HG03060 (cell line): Measurements from ENCODE around the gene LYZL2.
"Not testable (repeated sequence)": the region's sequence is repeated elsewhere in the genome, so short reads cannot be mapped to it uniquely, and the experiment has no call there.

Source experiments
- ATAC-seq: cut with Tn5 transposase; IDR thresholded peaks from one replicate; pipeline ENCODE4 v1.9.1; 2021; ENCODE audit warnings: low read depth, moderate number of reproducible peaks; ENCODE audit not compliant: unreplicated experiment

LYZL2 gene

GRCh38 chr10:30639946-30640786 lies 10.6 kb upstream of the LYZL2 start:
- ATAC-seq: no peak

- ATAC-seq: no peak
These were observed 8.4 kb upstream of the LYZL2 start for GRCh38 chr10:30637881-30638467.

GRCh38 chr10:30631188-30631587 lies 1.6 kb upstream of the LYZL2 start:
- no peak for ATAC-seq

- ATAC-seq: no peak
These were observed 1.0 kb upstream of the LYZL2 start for GRCh38 chr10:30630571-30630970.

- not testable (repeated sequence) for ATAC-seq
These were observed 977 bp downstream of the LYZL2 start for GRCh38 chr10:30628576-30628975.

DNA sequence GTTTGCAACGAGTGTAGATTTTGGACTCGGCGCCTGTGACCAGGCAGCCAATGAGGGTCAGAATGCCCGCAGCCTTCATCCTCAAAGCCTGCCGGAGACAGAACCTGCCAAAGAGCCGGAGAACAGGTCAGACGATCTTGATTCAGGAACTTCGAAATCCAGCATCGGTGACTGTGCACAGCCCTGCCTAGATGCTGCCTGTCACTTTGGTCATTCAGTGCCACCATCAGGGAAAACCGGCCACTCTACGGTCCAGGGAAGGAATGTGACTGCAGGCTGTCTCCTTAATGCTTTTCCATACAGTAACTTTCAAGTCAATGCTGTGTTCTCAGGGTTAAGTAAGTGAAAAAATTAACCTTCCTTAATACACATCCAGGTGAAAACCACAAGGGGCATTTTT lies 2.7 kb downstream of the LYZL2 start:
- not testable (repeated sequence) for ATAC-seq

DNA sequence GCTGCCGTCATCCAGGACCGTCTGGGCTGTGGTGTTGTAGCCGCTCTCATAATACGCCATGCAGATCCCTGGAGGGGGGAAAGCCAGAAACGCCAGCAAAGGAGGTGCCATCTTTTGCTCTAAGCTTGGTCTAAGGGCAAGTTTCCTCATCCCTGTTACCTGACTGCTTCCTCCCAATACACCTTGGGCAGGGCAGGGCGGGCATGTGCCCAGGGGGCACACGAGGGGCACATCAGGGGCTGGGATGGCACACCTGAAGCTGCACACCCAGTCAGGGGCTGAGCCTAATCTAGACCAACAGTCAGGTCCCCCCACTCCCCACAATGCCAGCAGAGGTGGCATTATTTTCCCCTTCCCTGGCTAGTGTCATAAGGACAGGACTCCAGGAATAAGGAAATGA lies 3.4 kb downstream of the LYZL2 start:
- ATAC-seq: not testable (repeated sequence)

- no peak for ATAC-seq
These were observed 4.5 kb downstream of the LYZL2 start for GRCh38 chr10:30625080-30625479.

DNA sequence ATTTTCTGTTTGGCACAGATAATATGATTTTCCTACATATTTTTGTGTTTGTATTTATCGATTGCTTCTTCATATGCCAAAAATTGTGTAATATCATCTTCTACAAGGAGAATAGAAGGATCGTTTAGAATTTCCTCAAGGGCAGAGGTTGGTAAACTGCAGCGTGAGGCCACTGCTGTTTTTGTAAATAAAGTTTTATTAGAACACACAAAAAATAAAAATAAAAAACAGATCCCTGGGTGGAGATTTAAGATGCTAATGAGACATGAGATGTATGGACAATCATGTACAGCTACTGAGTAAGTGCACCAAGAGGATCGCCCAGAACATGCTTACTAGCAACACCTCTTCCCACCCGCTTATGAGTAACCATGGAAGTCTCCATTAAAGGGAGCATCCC lies 9.6 kb downstream of the LYZL2 start:
- ATAC-seq: no peak

DNA sequence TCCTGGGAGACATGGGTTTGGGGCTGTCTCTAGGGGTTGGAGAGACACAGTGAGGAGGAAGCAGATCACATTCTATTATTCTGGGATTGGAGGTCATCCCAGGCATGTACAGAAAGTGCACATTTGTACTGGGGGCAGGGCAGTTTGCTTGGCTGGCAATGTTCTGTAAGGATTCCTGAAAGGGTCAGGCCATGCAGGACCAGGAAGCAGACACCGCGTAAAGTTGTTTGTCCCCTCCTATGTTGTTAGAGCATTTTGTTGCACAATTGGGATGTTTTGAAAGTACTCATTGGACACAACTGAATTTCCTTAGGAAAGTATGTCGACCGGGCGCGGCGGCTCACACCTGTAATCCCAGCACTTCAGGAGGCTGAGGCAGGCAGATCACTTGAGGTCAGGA lies 12.5 kb downstream of the LYZL2 start:
- no peak for ATAC-seq

DNA sequence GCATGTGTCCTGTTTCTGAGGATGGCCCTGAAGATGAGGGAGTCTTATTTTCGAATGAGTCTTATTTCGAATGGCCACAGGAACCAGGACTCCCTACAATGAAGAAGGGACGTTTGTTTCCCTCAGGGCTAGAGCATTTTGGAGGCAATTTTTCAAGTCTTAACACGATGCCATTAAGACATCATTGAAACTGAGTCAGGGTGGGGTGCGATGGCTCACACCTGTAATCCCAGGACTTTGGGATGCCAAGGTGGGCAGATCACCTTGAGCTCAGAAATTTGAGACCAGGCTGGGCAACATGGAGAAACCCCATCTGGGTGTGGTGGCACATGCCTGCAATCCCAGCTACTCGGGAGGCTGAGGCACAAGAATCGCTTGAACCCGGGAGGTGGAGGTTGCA lies 18.5 kb downstream of the LYZL2 start:
- ATAC-seq: not testable (repeated sequence)

- no peak for ATAC-seq
These were observed 21.7 kb downstream of the LYZL2 start for GRCh38 chr10:30607814-30608213.

GRCh38 chr10:30606313-30606712 lies 23.2 kb downstream of the LYZL2 start:
- ATAC-seq: no peak

DNA sequence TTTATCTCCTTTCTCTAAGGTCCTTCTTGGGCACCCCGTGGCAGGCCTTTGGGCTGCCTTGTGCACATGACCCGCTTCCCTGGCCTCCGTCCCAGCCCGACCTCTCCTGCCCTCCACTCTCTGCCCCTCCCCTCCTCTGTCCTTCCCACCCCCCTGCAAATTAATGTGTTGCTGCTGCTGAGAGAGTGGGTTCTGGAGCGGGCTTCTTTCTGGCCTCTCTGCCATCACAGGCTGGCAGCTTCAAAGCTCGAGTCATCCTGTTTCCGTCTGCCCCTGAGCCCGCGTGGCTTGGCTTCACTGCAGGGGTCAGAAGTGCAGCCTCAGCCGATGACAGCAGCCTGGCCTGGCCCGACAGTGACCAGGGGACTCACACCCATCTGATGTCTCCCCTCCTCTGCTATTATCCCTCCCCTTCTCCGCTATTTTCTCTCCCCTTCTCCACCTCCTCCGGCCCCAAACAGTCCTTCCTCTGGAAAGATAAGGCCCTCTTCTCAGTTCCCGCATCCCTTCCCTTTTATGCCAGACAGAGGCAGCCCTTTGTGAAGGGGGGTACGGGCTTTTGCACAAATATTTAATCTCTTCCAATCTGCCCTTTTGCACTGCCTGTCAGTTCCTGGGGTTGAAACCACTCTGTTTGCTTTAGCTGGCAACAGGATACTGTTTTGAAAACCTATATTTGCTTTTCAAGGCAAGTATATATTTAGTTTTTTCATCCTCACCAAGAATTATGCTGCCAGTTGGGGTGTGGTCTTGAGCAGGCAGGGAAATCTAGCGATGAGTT lies 24.0 kb downstream of the LYZL2 start:
- not testable (repeated sequence) for ATAC-seq

GRCh38 chr10:30603589-30603988 lies 26.0 kb downstream of the LYZL2 start:
- ATAC-seq: no peak

- ATAC-seq: no peak
These were observed 26.8 kb downstream of the LYZL2 start for GRCh38 chr10:30602747-30603146.

GRCh38 chr10:30600005-30600404 lies 29.5 kb downstream of the LYZL2 start:
- ATAC-seq: no peak

DNA sequence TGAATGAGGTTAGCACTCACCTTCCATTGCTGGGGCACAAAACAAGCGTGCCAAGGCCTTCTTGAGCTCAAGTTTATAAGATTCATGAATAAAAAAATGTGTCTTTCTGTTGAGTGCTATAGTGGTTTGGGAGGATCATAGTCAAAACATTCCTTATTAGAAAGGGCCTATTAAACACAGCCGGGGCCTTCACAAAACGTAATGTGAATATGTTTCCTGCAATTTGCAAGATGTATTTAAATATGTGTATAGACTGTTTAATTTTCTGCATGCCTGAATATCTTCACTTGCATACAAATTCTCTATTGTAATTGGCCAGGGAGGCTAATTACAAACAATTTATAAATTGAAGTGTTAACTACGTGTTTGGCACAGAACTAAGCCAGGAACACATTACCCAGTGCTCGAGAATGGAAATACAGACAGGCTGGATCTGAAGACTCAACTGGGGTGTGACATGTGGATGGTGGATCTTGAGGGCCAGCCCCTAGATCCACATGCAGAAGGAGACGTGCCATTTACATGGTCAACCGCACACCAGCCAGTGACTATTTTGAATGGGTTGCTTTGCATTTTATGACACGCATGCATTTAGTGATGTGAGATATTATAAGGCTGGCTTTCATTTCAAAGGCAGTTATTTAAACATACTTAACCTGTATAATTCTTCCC lies 31.3 kb downstream of the LYZL2 start:
- ATAC-seq: no peak

- not testable (repeated sequence) for ATAC-seq
These were observed 32.1 kb downstream of the LYZL2 start for GRCh38 chr10:30597433-30597824.

- not testable (repeated sequence) for ATAC-seq
These were observed 32.8 kb downstream of the LYZL2 start for GRCh38 chr10:30596493-30597432.
